ENCODE results near the gene ITGB8.

GRCh38 chr7:20394284-20394683, 63.6 kb downstream of the ITGB8 start:
- no peak for TF ChIP-seq REST (IDR thresholded peaks at IDR 0.05; ENCODE audit: unreplicated experiment)
- TF ChIP-seq, protein P1, sequence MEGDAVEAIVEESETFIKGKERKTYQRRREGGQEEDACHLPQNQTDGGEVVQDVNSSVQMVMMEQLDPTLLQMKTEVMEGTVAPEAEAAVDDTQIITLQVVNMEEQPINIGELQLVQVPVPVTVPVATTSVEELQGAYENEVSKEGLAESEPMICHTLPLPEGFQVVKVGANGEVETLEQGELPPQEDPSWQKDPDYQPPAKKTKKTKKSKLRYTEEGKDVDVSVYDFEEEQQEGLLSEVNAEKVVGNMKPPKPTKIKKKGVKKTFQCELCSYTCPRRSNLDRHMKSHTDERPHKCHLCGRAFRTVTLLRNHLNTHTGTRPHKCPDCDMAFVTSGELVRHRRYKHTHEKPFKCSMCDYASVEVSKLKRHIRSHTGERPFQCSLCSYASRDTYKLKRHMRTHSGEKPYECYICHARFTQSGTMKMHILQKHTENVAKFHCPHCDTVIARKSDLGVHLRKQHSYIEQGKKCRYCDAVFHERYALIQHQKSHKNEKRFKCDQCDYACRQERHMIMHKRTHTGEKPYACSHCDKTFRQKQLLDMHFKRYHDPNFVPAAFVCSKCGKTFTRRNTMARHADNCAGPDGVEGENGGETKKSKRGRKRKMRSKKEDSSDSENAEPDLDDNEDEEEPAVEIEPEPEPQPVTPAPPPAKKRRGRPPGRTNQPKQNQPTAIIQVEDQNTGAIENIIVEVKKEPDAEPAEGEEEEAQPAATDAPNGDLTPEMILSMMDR (conservative IDR thresholded peaks at IDR 0.05; ENCODE audit: low read depth in 2 of 2): no peak
- no peak for TF ChIP-seq POLR2AphosphoS5 (IDR thresholded peaks at IDR 0.05; ENCODE audit: low read depth)
- no peak for TF ChIP-seq ZNF331 (CRISPR knock-in tag; IDR thresholded peaks at IDR 0.05; ENCODE audit: low read depth)
- no peak for TF ChIP-seq EZH2 (IDR thresholded peaks at IDR 0.05; ENCODE audit: low read depth, unreplicated experiment)

Measured in GM23338 (cell line).